GM21515 (cell line): ENCODE data around the gene GPBP1.
A peak's percentile ranks its signal among the peaks of the same experiment; 100 is the strongest.
"Not testable (repeated sequence)": the region's sequence is repeated elsewhere in the genome, so short reads cannot be mapped to it uniquely, and the experiment has no call there.

ENCODE experiments used
- ATAC-seq: cut with Tn5 transposase; IDR thresholded peaks from one replicate; pipeline ENCODE4 v1.9.1; 2021; ENCODE audit not compliant: unreplicated experiment

GPBP1 gene, protein sequence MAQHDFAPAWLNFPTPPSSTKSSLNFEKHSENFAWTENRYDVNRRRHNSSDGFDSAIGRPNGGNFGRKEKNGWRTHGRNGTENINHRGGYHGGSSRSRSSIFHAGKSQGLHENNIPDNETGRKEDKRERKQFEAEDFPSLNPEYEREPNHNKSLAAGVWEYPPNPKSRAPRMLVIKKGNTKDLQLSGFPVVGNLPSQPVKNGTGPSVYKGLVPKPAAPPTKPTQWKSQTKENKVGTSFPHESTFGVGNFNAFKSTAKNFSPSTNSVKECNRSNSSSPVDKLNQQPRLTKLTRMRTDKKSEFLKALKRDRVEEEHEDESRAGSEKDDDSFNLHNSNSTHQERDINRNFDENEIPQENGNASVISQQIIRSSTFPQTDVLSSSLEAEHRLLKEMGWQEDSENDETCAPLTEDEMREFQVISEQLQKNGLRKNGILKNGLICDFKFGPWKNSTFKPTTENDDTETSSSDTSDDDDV

DNA sequence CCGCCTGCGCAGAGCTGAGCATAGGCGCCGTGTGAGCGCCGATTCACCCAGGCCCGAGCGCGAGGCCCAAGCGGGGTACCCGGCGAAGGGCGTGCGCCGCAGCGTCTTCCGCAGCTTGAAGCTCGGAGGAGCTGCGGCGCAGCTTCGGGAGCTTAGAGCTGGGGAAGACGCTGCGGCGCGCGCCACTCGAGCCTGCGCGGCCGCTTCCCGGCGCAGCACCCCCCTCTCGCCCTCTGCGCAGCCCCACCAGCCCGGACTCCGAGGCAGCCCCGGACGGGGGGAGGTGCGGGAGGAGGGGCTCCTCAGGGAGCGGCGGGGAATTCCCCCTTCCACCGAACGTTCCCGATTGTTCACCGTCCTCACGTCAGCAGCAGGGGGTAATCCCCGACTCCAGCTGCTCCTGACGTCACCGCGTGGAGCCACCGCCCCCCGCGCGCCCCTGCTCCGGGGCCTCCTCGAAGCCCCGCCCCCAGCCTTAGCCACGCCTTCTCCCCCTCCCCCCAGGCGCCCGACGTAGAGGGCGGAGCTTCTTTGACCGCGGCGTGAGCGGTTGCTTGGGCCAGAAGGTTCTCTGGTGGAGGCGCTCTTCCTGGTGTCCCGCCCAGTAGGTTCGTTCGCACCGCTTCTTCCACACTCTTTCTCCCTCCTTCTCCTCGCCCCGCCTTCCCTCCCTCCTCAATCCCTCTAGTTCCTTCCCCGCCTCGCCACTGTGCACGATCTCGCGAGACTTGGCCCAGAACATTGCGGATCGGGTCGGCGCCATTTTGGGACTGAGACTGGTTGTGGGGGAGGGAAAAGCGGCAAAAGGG lies at the start of gene GPBP1:
Gene GPBP1, plus strand, starts transcription at position 741 of the 809 bp plus-strand sequence. CDS start 40,072 bp downstream, outside the sequence.
- ATAC-seq, result peak; percentile 61

DNA sequence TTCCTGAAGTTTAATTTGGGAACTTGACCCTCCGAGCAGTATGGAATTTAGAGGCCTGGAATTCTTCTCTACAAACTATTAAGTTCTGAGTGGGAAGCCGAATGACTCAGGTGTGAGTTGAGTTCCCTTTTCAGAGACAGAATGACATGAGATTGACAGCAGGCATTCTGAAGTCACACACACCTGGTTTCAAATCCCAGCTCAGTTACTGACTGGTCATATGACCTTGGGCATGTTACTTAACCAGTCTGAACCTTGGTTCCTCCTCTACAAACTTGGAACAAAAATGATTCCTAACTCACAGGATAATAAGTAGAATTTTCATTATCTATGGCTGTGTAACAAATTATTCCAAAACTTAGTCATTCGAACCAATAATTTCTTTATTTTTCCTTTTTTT lies 45.5 kb upstream of the GPBP1 start:
- no peak for ATAC-seq

DNA sequence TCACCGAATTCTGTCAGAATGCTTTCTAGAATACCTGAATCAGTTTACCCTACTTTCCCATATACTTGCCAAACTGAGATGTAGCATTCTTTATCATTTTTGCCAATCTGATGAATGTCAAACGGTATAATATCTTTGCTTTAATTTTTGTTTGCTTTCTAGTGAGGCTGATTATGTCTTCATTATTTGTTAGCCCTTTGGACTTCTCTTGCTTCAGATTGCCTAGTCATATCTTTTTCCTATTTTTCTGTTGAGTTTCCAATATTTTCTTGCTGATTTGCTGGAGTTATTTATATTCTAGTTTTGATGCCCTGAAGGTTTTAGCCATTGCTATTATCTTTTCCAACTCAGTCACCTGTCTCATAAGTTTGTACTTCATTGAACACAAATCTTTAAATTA lies 40.3 kb upstream of the GPBP1 start:
- ATAC-seq, result no peak

DNA sequence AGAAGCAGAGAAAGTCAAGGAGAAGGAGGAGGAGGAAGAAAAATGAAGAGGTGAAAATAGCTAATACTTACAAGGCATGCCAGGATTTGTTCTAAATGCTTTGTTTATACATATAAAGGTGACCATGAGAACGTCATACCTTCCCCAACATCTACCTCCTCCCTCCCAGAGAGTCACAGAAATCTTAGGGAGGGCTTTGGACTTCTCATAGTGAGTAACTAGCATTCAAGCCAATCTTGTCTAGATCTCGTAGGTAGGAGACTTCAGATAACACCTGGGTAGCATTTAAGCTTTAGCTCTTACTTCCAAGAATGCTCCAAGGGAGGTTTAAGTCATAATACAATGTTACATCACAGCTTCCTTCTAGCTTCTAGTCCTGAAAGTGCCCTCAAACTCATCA lies 36.5 kb upstream of the GPBP1 start:
- no peak for ATAC-seq

DNA sequence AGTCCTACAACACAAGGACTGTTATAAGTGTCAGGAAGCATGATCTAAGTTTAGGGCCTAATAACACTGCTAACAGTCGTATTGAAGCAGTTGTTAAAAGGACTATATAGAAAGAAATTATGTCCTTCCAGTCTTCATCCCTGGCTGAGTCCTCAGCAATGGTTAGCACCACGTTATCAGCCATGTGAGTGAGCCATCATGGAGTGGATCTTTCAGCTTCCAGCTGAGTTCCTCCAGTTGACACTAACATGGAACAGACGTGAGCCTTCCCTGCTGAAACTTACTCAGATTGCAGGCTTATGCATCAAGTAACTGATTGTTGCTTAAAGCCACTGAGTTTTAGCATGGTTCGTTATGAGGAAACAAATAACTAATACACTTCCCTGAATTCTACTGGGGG lies 21.5 kb upstream of the GPBP1 start:
- ATAC-seq, result no peak

DNA sequence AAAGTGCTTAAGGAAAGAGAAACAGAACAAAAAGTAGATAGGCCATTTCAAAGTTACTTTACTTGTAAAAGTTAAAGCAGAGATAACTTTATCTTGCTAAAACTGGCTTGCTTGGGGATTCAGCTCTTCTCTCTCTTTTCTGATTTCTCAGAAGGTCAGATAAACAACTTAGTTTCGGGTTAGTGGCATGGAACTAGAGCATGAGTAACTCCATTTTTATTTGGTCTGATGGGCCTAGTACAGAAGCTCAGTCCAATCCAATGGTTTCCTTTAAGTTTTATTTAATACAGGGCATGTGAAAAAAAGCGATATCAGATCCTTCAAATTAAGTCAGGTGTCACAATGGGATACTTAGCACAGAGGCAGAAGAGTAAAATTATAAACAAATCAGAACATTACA lies 18.8 kb upstream of the GPBP1 start:
- no peak for ATAC-seq

DNA sequence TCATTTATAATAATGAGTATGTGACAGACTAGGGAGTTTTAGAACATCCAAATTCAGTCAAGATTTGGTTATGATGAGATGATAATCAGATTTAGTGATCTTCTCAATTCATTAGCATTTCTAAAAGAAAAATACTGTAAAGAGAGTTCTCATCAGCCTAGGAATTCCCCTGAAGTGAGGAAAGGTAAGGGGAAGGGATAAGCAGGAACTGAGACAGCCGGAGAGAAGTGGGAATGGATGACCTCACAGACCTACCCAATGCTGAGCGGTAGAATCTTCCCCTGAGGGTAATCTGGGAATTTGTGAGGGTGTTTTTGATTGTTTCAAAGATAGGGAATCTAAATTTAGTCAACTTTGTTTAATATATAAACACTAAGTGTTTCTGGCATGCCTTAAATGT lies 16.7 kb upstream of the GPBP1 start:
- ATAC-seq, result no peak

DNA sequence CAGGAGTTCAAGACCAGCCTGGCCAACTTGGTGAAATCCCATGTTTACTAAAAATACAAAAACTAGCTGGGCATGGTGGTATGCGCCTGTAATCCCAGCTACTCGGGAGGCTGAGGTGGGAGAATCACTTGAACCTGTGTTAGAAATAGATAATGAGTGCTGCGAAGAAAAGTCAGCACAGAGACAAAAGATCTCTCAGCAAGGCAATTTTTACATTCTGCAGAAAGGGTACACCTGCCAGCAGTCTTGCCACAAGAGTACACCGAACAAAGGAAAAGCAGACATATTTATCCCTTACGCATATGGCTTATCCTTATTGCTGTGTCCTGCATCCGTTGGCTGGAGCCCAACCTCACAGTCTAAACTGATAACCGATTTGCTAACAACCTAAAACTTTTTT lies 16.2 kb upstream of the GPBP1 start:
- ATAC-seq, result no peak

DNA sequence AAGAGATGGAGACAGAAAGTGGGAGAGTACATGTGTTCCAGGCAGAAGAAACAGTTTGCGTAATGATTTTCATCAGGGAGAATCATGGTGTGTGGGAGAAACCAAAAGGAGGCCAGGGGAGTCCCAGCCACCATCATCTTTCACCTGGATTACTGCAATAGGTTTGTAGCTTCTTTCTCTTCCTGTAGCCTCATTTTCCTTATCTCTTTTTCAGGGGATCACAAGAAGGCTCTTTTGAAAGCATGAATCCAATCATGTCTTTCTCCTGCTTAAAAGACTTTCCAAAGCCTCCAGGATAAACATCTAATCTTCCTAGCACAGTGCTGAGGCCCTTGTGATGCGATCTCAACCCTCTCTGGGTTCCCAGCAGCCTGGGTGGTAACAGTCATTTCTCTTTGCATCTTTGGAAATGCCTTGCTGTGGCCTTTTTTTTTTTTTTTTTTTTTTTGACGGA lies 10.3 kb upstream of the GPBP1 start:
- ATAC-seq, result no peak

DNA sequence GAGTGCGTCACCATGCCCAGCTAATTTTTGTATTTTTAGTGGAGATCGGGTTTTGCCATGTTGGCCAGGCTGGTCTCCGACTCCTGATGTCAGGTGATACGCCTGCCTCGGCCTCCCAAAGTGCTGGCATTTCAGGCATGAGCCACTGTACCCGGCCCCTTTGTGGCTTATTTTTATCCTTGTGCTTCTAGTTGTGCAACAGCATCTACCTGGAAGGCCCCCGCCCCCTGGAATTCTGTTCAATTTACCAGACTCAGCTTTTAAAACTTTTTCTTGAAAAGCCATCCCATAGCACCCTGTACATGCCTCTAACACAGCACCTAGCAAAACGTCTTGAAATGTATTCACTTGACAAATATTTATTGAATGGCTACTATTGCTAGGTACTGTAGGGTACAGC lies 9.7 kb upstream of the GPBP1 start:
- no peak for ATAC-seq

DNA sequence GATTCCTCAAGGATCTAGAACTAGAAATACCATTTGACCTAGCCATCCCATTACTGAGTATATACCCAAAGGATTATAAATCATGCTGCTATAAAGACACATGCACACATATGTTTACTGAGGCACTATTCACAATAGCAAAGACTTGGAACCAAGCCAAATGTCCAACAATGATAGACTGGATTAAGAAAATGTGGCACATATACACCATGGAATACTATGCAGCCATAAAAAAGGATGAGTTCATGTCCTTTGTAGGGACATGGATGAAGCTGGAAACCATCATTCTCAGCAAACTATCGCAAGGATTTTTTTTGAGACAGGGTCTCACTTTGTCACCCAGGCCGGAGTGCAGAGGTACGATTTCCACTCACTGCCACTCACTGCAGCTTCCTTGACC lies 8.7 kb upstream of the GPBP1 start:
- not testable (repeated sequence) for ATAC-seq

DNA sequence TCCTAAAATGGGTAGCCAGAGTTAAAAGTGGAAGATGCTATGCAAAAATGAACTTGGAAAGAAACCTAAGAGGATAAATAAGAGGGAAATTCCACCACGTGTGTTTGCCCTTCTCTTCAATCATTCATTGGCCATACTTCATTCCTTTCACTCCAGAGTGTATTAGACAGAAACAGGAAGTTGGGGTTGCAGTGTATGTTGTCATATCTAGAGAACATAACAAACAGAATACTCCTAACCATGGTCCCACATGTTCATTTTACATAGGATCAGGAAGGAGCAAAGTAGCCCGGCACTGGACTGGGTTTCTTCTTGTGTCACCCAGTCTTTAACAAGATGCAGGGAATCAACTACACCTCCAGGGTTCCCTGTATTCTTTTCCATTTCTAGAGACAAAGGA lies 7.6 kb upstream of the GPBP1 start:
- no peak for ATAC-seq

DNA sequence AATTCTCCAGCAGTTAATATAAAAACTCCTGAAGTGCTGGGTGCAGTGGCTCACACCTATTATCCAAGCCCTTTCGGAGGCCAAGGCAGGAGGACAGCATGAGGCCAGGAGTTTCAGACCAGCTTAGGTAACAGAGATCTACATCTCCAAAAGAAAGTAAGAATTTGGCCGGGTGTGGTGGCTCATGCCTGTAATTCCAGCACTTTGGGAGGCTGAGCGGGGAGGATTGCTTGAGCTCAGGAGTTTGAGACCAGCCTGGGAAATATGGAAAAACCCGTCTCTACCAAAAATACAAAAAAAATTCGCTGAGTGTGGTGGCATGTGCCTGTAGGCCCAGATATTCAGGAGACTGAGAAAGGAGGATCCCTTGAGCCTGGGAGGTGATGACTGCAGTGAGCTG lies 6.7 kb upstream of the GPBP1 start:
- ATAC-seq, result no peak

DNA sequence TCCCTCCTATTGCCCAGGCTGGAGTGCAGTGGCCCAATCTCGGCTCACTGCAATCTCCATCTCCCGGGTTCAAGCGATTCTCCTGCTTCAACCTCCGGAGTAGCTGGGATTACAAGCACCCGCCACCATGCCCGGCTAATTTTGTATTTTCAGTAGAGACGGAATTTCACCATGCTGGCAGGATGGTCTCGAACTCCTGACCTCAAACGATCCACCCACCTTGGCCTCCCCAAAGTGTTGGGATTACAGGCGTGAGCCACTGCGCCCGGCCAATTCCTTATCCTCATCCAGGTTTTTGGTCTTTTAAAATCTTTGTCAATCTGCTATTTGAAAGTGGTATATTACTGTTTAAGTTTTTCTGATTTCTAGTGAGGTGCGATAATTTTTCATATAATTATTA lies 3.7 kb upstream of the GPBP1 start:
- not testable (repeated sequence) for ATAC-seq

DNA sequence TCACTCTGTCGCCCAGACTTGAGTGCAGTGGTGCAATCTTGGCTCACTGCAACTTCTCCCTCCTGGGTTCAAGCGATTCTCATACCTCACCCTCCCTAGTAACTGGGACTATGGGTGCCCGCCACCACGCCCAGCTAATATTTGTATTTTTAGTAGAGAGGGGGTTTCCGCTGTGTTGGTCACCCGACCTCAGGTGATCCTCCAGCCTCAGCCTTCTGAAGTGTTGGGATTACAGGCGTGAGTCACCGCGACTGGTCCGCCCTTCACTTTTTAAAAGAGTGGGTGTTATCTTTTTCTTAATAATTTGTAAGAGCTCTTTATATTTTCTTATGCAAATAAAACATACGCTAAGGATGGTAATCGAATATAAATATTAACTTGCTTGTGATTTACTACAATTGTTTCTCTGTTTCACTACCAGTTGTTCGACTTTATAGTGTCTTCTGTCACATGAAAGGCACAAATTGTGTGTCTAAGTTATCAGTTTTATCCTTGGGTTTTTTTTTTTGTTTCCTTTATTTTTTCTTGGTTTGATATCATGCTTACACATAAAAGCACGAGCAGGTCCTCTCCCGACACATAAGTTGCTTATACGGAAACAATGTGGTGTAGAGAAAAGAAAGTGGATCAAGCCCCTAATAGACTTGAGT lies 1.9 kb upstream of the GPBP1 start:
- no peak for ATAC-seq

DNA sequence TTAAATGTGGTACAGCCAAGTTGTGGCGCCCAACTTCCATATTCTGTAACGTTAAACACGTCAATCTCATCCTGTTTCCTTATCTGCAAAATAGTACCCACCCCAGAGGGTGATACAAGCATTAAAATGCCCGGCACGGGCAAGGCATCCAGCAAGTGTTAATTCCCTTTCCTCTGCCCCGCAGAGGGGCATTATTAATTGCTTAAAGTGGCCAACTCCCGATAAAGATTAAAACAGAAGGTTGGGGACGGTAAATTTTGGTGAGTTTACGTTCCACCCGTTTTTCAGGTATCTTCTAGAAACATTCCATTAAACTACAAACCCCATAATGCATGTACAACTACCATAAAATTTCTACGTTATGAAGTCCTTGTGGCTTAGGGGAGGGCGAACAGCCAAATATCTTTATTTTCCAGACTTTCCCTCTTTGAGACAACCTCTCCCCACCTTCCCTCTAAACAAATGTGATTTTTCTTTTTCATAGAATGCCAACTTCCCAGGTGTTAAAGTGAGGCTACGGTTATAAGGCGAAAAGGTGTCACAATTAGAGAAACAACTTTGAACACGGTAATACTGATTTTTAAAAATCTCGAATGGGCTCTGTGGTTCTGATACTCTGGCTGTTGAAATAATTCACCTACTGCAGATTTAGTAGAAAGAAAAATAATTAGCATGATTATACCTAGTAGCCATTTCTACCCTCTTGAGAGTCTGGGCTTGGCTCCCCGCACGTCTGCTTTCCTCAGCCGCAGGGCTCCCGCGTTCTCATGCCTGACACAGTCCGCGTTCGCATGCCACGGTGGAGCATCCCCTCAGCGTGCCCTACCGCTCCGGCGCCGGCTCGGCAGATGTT lies 1.2 kb upstream of the GPBP1 start:
- no peak for ATAC-seq

DNA sequence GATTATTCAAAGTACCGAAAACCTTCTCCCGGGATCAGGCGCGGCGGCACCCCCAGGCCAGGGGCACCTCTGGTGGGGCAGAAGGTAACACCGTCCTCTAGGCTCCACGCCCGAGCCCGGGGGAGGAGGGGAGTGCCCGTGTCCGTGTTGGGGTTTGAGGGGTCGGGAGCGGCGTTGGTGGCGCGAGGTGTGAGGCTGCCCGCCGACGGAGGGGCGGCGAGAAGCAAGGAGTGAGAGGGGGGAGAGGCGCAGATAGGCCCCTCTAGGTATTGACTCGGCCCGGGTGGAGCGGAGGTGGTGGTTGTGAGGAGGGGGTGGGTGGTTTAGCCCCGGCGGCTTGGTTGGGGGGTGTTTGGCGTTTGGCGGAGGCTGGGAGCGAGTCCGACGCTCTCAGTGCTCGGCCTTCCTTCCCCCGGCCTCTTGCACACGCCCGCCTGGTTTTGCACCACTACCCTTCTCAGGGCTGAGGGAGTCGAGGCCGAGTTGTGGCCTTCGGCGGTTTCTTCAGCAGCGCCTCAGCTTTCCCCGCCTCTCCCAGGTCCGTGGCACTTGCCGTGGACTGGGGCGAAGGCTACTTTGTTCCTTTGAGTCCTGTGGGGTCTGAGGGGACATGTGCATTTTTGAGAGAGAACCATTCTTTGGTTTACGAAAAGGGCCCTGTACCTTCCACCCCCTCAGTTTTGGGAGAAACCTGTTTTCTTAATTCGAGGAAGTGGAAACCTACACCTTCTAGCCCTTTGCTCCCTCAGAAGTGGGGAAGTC lies 450 bp downstream of the GPBP1 start:
- ATAC-seq, result peak; percentile 3

DNA sequence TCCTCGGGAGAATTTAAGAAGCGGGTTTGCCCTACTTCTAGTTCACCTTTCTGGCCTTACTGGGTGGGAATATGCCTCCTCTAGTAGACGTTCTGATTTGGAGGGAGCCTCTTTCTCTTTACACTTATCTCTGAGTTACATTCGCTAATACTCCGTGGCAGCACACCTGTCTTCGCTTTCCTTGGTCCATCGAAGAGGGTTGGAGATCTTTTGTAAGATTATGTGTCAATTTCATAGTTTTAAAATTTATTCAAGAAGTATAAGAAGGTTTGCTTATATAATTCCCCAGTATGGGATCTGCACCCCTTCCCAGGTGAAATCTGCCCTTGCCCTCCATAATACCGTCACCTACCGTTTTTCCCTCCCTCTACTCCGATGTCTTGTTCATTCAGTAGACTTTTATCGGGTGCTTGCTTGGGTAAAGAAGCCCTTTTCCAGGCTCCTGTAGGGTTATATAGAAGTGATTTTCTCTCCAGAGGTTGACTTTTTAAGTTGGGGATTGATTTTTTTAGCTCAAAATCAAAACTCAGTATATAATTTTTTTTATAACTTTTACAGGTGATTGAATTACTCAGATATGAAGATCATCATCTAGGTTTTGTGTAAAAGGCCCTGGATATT lies 1.1 kb downstream of the GPBP1 start:
- ATAC-seq, result no peak

DNA sequence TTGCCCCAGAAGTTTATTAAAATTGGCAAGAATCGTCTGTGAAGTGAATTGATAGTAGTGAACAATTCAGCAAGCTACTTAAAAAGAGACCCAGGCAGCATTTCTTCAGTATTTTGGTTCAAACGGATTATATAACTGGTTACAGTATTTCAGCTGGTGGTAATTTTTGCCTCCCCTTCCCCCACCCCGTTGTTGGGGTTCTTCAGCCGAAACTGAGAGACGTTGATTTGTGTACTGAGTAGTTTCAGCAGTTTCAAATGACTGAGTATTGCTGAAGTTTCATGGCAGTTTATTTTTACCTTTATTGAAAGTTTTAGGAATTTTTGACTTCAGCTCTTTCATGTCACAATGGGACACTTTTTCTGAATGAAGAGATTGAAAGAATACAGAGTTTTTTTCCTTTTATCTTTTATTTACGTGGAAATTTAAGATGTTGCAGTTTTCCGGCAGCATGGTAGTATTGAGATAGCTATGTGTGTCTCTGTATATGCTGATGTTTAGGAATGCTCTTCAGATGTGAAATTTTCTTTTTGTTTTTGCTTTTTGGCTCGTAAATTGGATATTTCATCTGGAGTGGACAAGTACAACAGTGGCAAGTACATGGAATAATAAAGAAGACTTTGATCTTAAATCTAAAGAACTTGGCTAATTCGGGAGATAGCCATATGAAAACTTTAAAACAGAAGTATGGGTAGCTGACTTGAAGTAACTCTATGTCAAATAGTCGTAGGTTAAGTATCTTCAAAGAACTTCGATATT lies 1.9 kb downstream of the GPBP1 start:
- ATAC-seq, result no peak
